HG03432 (cell line): ENCODE results near the gene CBX8.

Source experiments
- ATAC-seq: cut with Tn5 transposase; IDR thresholded peaks from one replicate; pipeline ENCODE4 v1.9.1; 2021; ENCODE audit warnings: mild to moderate bottlenecking, moderate library complexity; ENCODE audit not compliant: unreplicated experiment

The CBX8 gene

GRCh38 chr17:79835953-79836509 lies 39.2 kb upstream of the CBX8 start:
- ATAC-seq: no peak

GRCh38 chr17:79835470-79835899 lies 38.6 kb upstream of the CBX8 start:
- no peak for ATAC-seq

- ATAC-seq: no peak
Observed at GRCh38 chr17:79834565-79835469, 37.9 kb upstream of the CBX8 start.

- no peak for ATAC-seq
Observed at GRCh38 chr17:79833744-79834564, 37.1 kb upstream of the CBX8 start.

GRCh38 chr17:79833110-79833450 lies 36.2 kb upstream of the CBX8 start:
- ATAC-seq: no peak

GRCh38 chr17:79832218-79833109 lies 35.6 kb upstream of the CBX8 start:
- ATAC-seq: no peak

- no peak for ATAC-seq
Observed at GRCh38 chr17:79831265-79832217, 34.7 kb upstream of the CBX8 start.

GRCh38 chr17:79830763-79831264 lies 33.9 kb upstream of the CBX8 start:
- no peak for ATAC-seq

GRCh38 chr17:79830303-79830702 lies 33.4 kb upstream of the CBX8 start:
- no peak for ATAC-seq

- no peak for ATAC-seq
Observed at GRCh38 chr17:79829457-79829856, 32.6 kb upstream of the CBX8 start.

GRCh38 chr17:79829004-79829403 lies 32.1 kb upstream of the CBX8 start:
- no peak for ATAC-seq

GRCh38 chr17:79826841-79827578 lies 30.1 kb upstream of the CBX8 start:
- ATAC-seq: no peak

GRCh38 chr17:79826204-79826680 lies 29.4 kb upstream of the CBX8 start:
- no peak for ATAC-seq

- ATAC-seq: no peak
Observed at GRCh38 chr17:79825580-79825921, 28.7 kb upstream of the CBX8 start.

- no peak for ATAC-seq
Observed at GRCh38 chr17:79824893-79825579, 28.2 kb upstream of the CBX8 start.

- ATAC-seq: no peak
Observed at GRCh38 chr17:79824234-79824633, 27.4 kb upstream of the CBX8 start.

GRCh38 chr17:79822583-79823124 lies 25.8 kb upstream of the CBX8 start:
- no peak for ATAC-seq
